GM19025 (cell line): ENCODE measurements around the gene FHOD3.
"Not testable (repeated sequence)": the region's sequence is repeated elsewhere in the genome, so short reads cannot be mapped to it uniquely, and the experiment has no call there.

ENCODE experiments used
- ATAC-seq: cut with Tn5 transposase; IDR thresholded peaks from one replicate; pipeline ENCODE4 v1.9.1; 2021; ENCODE audit warnings: mild to moderate bottlenecking, low read depth, moderate library complexity; ENCODE audit not compliant: unreplicated experiment

FHOD3 gene

DNA sequence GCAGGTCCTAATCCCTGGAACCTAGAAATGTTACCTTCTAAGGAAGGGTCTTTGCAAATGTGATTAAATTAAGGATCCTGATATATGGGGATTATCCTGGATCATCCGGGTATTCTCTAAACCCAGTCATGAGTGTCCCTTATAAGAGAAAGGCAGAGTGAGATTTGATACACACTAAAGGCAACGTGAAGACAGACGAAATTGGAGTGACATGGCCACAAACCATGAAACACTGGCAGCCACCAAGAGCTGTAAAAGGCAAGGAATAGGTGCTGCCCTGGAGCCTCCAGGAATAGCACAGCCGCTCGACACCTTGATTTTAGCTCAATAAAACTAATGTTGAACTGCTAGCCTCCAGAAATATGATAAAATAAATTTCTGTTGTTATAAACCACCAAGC is 486.3 kb downstream of the FHOD3 start:
- ATAC-seq = no peak

DNA sequence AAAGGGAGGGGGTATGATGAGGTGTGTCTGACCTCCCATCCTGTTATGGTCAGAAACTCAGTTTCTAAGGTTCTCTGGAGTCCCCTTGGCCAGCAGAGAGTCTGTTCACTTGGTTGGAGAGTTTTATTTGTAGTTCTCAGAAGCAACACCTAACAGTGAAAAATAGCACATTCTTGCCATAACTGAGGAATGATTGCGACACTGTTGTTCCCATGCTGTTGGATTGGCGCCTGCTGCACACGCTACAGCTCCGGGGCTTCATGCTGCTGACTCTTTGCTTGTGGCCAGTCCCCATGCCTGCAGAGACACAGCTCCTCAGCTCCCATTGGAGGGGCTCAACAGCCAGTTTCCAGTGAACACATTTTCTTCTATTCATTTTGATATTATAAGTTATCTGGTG is 489.2 kb downstream of the FHOD3 start:
- no peak for ATAC-seq

DNA sequence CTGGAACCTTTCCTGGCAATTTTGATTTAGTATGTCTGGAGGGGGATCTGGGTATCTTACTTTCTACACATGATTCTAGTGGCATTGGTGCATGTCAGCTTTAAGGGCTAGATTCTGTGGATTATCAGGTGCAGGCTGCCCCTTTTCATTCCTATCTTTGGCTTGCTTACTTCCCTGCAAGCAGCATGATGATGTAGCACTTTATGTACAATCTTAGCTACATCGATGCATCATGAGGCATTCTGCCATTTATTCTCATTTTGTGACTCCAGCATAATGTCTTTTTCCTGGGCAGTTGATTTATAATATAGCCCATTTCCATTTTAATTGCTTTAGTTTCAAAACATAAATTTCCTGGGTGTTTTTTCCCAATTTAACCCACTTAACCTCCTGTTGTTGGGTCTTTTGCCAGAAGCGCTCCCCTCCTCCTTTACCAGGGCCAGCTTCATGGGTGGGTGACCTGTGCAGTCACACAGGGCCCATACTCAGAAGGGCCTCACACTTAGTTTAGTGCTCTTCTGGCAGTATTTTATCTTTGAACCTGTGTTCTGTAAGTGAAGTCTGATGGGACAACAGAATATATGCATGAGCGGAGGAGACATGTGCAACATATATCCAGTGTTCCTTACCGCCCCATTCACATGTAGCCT is 495.2 kb downstream of the FHOD3 start:
- no peak for ATAC-seq

DNA sequence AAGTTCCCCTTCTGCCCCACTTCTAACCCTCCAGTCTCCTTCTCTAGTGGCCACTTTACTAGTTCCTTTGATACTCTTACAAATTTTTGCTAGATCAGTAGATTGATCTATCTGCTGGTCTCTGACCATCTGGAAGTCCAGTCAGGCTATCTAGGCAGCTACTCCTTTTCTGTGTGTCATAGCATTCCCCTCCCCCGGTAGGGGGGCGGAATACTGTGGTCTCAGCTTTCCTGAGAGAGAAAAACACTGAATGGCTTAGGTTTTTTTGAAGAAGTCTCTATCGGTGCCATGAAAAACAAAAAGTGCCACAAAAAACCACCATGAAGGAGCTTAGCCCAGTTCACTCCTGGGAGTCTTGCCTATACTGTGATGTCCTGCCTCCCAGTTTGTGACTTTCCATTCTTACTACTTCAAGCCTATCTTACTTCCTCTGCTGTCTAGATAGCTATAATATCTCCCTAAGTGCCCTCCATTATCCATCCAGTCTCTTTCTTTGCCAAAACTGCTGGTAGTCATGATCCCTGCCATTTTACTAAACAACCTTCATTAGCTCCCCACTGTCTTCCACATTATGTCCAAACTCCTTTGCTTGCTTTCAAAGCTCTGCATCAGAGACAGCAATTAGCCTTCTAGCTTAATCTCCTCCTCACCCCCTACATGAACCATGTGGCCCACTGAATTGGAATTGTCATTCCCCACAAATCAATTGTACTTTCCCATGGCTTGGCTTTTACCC is 501.4 kb downstream of the FHOD3 start:
- no peak for ATAC-seq

DNA sequence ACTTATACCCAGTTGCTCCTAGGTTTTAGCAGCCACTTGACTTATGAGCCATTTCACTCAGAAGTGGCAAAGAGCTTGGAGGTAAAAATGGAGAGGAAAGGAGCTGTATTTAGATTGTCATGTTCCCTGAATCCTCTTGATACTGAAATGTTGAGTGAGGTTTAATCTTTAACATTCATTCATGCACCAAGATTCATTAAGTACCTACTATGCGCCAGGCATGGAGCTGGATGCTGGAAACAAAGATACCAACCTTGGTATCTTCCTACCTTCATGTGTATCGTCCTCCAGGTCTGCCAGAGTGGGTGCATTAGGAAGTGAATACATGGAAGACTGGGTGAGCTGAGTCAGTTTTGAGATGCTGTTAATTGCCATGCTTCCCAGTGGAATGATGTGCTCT is 507.6 kb downstream of the FHOD3 start:
- ATAC-seq = no peak

DNA sequence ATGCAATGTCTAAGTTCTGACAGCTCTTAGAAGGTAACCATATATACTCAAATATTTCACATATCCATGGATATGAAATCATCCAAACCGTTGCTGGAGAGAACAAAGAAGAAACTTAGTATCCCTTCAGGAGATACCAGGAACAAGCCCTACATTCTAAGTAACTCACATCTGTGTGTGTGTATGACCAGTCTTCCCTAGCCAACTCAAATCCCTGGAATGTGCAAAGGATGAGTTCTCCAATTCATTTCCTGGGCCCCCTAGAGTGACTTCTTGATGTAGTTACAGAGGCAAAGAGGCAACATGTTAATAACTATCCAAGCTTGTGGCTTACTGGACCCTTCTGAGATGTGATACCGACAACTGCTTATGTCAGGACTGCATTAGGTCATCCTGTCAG is 511.2 kb downstream of the FHOD3 start:
- no peak for ATAC-seq

DNA sequence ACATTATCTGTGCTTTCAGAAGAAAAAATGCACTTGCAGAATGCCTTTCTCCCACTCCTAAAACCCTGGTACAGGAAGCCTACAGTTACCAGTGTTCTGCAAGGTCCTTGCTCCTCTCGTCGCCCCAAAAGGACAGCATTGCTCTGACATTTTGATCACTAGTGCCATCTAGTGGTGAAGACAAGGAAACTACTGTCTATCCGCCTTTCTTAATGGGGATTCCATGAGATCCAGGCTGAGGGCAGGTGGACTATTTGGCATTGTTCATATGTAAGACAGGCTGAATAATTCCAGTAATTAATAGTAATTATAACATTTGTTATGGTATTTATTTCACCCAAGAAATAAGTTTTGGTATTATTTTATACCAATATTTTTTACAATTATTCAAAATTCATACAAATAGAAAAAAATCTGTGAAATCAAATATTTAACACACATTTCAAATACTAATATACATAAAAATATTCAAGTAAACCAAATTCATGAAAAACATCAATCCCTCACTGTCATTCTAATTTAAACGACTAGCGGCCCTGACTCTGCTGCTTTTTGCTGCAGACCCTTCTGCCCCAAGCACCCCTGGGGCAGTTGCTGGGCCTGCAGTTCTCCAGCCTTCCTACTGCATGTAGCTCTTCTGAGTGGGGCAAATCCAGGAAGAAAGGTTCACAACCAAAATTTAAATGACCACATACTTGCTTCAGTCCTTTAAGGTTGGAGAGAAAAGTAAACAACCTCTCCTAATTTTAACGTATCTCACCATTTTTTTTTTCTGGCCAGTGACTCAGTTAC is 512.3 kb downstream of the FHOD3 start:
- ATAC-seq = peak; percentile 96

DNA sequence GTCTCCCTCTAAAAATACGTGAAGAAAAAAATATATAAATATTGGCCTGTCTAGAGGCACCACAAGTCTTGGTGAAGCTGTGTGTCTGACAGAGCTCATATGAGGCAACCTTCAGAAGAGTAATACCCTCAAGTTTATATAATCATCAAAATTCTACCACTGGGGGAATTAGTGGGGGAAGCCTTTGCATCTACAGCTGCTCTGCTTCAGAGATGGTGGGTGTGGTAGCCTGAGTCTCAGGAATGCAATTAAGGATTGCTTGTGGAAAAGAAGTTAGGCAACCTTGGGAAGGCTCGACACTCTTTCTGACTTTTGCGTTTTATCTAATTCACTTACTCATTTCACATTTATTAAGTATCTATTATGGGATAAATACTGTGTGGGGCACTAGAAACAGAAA is 513.9 kb downstream of the FHOD3 start:
- ATAC-seq = no peak

DNA sequence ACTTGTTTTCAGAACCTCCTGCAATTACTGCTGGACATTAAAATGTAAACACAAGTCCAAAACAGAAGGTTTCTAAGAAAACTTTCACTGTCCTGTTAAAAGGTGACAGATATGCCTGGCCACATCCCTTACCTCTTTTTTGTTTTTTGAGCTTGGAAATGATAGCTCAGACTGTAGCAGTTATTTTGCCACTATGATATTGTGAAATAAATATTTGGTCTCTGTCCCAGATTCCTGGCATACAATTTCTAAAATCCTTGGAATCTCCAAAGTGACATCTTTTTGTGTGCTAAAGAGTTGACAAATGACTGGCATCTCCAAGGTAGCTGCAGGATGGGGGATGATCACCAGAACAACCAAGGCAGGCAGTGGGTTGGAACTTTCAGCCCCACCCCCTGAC is 514.4 kb downstream of the FHOD3 start:
- no peak for ATAC-seq

DNA sequence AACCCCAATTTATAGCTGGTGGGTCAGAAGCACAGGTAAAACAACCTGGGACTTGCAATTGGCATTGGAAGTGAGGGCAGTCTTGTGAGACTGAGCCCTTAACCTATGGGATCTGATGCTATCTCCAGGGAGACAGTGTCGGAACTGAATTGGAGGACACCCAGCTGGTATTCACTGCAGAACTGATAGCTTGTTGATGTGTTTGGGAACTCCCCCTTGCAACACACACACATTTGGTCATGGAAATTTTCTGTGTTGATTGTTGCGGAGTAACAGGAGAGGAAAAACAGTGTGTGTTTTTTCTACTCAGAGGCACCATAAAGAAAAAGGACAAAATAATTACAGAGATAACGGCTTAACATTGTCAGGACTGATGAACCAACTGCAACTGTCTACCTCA is 515.2 kb downstream of the FHOD3 start:
- ATAC-seq = no peak

DNA sequence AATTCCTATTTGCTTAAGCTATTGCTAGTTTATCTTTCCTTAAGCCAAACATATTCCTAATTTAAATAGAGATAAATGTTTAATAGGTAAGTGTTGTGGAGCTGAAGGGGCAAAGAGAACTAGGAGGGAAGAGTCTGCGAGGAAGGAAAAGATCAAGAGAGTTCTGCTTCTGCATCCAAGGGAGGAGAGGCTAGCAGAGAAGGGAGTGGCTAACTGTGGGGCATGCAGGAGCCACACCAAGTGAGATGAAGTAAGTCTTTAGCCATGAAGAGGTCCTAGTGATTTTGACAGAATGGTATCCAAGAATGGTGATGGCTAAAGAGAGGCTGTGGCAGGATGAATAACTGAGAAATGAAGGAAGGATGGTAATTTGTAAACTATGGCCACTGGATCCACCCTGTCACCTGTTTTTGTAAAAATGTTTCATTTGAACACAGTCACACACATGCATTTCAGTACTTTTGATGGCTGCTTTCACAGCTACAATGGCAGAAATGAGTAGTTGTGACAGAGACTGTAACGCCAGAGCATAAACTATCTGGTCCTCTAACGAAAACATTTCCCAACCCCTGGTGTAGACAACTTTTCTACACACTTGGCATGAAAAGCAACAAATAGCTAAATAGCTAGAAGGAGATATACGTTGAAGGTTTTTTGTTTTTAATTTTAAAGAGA is 515.7 kb downstream of the FHOD3 start:
- no peak for ATAC-seq

DNA sequence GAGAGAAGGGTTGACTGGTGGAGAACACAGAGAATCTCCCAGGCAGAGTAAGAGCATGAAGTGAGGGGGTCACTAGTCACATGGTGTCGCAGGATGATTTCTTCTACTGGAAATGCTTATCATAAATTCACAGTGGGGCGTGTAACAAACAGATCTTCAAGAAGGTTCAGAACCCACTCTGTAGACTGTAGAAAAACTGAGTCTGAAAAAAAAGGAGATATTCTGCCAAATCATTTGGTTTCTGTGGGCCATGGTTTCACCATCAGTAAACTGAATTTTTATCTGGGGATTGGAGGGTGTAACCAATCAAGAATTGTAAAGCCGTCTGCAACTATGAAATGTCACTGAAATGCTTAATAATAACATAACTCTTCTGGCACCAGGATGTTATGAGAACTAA is 516.3 kb downstream of the FHOD3 start:
- ATAC-seq = no peak

DNA sequence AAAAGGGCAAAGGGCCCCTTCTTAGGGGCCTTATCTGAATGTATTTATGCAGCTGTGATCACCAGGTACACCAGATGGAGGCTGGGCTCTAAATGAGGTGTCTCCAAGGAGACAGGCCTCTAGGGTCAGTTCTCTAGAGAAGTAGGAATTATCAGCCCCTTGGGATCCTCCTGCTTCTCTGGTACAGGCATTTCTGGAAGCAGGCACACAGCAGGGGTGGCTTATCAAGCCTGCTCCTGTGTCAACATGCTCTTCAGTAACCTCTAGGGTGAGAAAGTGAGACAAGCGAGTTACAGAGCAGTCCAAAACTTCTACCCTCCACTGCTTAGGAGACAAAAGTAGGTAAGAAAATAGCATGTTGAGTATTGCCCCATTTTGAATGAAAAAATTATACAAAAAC is 517.5 kb downstream of the FHOD3 start:
- ATAC-seq = no peak

DNA sequence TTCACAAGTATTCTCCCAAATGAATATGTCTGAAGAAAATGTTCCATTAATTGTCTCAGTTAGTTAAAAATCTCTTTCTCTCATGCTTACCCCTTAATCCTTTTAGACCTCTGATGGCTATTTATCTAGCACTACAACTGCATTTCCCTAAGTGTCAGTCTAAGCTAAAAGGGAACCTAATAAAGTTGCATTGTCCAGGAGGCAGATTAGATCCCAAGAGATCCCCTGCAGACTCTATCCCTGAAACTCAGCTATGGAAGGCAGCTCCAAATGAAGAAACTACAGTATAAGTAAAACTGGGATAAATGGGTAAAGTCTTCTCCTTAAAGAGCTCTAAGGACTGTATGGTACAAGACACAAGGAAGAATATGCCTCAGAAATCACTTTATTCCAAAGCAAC is 518.6 kb downstream of the FHOD3 start:
- ATAC-seq = not testable (repeated sequence)

DNA sequence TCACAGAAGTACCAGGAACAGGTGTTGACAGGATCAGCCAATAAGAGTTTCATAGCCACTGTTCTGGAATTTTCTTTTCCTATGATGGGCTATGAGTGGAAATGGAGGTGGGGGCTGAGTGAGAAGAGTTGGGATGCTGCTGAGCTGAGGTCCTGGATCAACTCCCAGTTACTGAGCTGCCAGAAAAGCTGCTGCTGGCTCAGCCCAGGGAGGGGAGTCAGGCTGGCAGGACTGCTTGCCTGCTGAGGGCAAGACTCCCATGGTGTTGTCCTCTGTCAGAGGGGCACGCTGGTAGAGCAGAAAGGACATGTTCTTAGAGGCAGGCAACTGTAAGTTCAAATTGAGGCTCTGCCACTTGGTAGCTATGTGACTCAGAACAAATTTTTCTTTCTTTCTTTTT is 519.5 kb downstream of the FHOD3 start:
- ATAC-seq = no peak

DNA sequence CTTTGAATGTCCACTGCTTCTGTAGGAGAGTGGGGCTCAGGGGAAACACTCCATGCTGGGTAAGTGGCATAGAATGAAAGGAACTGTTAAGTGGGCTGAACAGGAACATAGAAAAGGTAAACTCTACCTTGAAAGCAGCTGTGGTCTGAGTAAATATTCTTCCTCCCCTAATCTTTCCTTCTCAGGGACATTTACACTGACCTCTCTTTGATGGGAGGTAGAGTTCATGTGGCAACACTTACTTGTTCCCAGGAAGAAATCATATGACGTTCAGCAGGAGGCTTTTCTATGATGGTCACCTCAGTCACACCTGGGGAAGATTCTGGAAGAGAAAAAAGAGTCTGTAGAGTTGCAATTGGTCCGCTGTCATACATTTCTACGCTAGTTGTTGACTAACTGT is 521.1 kb downstream of the FHOD3 start:
- ATAC-seq = no peak

DNA sequence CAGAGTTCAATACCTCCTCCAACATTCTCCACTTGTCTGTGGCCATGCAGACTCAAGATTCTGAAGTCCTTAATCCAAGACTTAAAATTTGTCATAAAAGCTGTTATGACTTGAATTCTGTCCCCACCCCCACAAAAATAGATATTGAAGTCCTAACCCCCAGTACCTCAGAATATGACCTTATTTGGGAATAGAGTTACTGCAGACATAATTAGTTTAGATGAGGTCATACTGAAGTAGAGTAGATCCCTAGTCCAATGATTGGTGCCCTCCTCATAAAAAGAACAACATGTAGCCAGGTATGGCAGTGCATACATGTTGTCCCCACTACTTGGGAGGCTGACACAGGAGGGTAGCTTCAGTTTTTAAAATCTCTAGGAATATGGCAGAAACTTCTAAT is 522.1 kb downstream of the FHOD3 start:
- no peak for ATAC-seq

DNA sequence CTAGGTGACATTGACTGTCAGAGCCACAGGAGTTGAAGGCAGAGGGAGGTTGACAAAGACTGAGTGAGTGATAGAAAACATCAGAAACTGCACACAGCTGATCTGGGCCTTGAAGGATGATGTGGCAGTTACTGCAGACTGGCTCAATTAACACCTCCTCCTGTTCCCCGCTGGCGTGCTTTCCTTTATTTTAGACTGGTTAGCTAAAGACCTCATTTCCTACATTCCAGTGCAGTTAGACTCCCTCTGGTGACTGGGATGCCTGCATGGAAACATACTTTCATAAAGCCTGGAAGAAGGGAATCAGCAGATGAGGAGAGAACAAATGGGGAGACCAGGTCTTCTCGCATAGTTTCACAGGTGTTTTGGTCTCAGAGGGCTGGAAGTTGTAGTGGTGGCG is 524.2 kb downstream of the FHOD3 start:
- ATAC-seq = no peak

DNA sequence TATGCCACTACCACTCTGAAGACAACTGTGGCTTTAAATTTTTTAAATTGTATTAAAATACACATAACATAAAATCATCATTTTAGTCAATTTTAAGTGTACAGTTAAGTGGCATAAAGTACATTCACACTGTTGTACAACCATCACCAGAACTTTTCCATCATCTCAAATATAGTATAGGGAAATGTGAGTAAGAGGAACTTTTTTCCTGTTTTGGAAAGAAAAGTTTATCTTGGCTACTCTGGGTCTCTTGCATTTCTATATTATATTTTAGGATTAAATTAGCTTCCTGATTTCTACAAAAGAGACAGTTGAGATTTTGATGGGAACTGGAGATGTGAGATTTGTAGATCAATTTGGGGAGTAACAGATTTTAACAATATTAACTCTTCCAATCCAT is 528.0 kb downstream of the FHOD3 start:
- ATAC-seq = no peak

DNA sequence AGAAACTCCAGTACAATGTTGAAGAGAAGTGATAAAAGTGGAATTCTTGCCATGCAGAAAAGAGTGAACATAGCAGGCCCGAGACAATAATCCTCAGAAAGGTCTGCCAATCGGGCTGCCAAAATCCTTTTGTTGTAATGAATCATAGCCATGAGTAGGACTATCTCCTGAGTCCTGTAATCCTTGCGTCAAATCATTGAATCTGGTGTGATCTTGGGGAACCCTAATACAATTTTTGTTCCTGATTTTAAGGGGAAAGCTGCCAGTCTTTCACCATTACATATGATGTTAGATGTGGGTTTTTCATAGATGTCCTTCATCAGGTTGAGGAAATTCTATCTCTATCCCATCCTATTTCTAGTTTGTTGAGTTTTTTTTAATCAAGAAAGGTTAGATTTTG is 529.0 kb downstream of the FHOD3 start:
- ATAC-seq = no peak

DNA sequence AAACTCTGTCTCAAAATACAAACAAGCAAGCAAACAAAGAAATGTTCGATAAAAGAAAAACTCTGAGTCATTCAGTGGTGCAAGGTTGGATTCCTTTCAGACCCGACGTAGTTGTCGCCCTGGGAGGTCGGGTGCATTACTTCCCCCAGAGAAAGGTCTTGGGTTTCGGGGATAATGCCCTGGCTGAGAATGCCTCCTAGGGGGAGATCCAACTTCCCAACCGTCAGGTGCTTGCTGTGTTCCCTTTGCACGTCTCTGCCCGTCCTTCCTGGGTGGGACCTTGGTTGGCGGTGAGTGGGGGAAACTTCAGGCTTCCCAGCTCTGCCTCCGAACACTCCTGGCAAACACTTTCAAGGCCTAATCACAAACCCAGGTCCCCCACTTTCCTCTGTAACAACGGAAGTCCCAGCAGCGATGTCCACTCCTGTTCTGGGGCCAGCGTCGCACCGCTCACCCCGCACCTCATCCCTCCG is 530.7 kb downstream of the FHOD3 start:
- ATAC-seq = no peak
